CD4-positive, alpha-beta T cell treated with Interleukin-4 for 4 hours (primary cell): ENCODE data around the gene TP73.
"Not testable (repeated sequence)": the region's sequence is repeated elsewhere in the genome, so short reads cannot be mapped to it uniquely, and the experiment has no call there.

Experiments
- DNase-seq: peaks from one replicate; pipeline ENCODE4 v3.0.0-alpha.2; 2020

Gene TP73

GRCh38 chr1:3618881-3619671 lies 33.2 kb upstream of the TP73 start:
- DNase-seq = peak; percentile 82

- DNase-seq = no peak
These were observed 31.6 kb upstream of the TP73 start for GRCh38 chr1:3620708-3621107.

- DNase-seq = not testable (repeated sequence)
These were observed 31.1 kb upstream of the TP73 start for GRCh38 chr1:3621151-3621671.

- DNase-seq = not testable (repeated sequence)
These were observed 30.2 kb upstream of the TP73 start for GRCh38 chr1:3622102-3622501.

GRCh38 chr1:3623441-3624199 lies 28.7 kb upstream of the TP73 start:
- DNase-seq = no peak

- DNase-seq = peak; percentile 97
These were observed 27.8 kb upstream of the TP73 start, which contains the start of gene TPRG1L for GRCh38 chr1:3624200-3625136. TPRG1L (plus strand) TSS chr1:3625015; CDS start chr1:3625073, 58 bp downstream.

- no peak for DNase-seq
These were observed 27.0 kb upstream of the TP73 start for GRCh38 chr1:3625151-3625907.

GRCh38 chr1:3626025-3626424 lies 26.3 kb upstream of the TP73 start:
- no peak for DNase-seq

- no peak for DNase-seq
These were observed 24.6 kb upstream of the TP73 start for GRCh38 chr1:3627515-3628253.

GRCh38 chr1:3628445-3628844 lies 23.9 kb upstream of the TP73 start:
- no peak for DNase-seq

GRCh38 chr1:3629561-3630160 lies 22.7 kb upstream of the TP73 start:
- DNase-seq = no peak

- no peak for DNase-seq
These were observed 22.1 kb upstream of the TP73 start for GRCh38 chr1:3630161-3630611.

GRCh38 chr1:3630914-3631313 lies 21.4 kb upstream of the TP73 start:
- no peak for DNase-seq

- no peak for DNase-seq
These were observed 20.7 kb upstream of the TP73 start for GRCh38 chr1:3631320-3632260.

GRCh38 chr1:3632298-3632697 lies 20.0 kb upstream of the TP73 start:
- no peak for DNase-seq

GRCh38 chr1:3632716-3633343 lies 19.5 kb upstream of the TP73 start:
- DNase-seq = no peak

GRCh38 chr1:3633344-3634058 lies 18.8 kb upstream of the TP73 start:
- no peak for DNase-seq

GRCh38 chr1:3634059-3634800 lies 18.1 kb upstream of the TP73 start:
- DNase-seq = no peak
